ENCODE measurements around the gene PRKAR1B.

PRKAR1B gene

GRCh38 chr7:601595-602340 is 125.3 kb downstream of the PRKAR1B start:
- TF ChIP-seq, protein P1, sequence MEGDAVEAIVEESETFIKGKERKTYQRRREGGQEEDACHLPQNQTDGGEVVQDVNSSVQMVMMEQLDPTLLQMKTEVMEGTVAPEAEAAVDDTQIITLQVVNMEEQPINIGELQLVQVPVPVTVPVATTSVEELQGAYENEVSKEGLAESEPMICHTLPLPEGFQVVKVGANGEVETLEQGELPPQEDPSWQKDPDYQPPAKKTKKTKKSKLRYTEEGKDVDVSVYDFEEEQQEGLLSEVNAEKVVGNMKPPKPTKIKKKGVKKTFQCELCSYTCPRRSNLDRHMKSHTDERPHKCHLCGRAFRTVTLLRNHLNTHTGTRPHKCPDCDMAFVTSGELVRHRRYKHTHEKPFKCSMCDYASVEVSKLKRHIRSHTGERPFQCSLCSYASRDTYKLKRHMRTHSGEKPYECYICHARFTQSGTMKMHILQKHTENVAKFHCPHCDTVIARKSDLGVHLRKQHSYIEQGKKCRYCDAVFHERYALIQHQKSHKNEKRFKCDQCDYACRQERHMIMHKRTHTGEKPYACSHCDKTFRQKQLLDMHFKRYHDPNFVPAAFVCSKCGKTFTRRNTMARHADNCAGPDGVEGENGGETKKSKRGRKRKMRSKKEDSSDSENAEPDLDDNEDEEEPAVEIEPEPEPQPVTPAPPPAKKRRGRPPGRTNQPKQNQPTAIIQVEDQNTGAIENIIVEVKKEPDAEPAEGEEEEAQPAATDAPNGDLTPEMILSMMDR (conservative IDR thresholded peaks at IDR 0.05; ENCODE audit: low read depth, low read length) = no peak
- no peak overlapping the region for H3K4me3 ChIP-seq (ENCODE audit: low read length)
- DNase-seq (ENCODE audit: low read depth) = no peak

GRCh38 chr7:601036-601594 is 126.0 kb downstream of the PRKAR1B start:
- H3K4me3 ChIP-seq (ENCODE audit: low read length) = no peak overlapping the region
- no peak for DNase-seq (ENCODE audit: low read depth)
- TF ChIP-seq, protein P1 (conservative IDR thresholded peaks at IDR 0.05; ENCODE audit: low read depth, low read length) = no peak

DNA sequence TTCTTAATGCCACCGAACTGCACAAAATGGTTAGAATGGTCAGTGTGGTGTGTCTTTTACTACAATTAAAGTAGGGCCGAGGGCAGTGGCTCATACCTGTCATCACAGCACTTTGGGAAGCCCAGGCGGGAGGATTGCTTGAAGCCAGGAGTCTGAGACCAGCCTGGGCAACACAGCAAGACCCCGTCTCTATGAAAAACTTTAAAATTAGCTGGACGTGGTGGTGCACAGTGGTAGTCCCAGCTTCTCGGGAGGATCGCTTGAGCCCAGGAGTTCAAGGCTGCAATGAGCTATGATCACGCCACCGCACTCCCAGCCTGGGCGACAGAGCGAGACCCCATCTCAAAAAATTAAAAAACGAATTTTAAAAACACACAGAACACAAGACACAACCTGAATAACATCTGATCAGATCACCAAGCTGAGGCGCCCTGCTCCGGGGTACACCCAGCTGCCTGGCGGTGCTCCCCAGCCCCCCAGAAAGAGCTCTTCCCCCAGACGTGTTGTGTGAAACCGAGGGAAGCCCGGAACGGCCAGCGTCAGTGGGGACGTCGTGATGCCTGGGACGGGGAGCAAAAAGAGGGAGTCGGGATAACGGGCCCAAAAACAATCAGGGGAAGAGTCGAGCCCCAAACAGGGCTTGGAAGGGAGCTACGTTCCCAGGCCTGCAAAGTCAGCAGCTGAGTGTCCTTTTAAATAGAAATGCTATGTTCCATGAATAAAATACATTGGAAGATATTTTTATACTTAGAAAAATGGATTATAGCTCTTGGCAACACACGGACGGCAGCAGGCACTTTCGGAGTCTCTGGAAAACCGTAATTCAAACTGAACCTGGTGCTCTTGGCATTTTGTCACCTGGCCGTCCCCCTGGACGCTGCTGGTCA is 126.7 kb downstream of the PRKAR1B start:
- TF ChIP-seq, protein P1 (conservative IDR thresholded peaks at IDR 0.05; ENCODE audit: low read depth, low read length) = no peak
- no peak for DNase-seq (ENCODE audit: low read depth)
- no peak overlapping the region for H3K4me3 ChIP-seq (ENCODE audit: low read length)

DNA sequence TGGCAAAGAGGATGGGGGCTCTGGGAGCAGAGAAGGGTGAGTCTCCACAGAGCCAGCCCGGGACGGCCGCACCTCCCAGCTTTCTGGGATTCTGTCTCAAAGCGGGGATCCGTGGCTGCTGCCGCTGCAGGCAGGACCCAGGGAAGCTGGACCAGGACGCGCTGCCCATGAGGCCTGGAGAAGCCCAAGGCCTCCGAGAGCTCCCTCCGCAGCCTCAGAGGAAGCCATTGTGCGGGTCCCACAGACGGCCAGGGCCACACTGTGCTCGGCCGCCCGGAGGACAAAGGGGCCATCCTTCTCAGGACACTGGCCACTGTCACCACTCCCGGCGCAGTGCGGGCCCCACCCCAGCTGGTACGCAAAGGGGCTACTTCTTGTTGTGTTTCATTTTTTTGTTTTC is 128.2 kb downstream of the PRKAR1B start:
- TF ChIP-seq, protein P1 (conservative IDR thresholded peaks at IDR 0.05; ENCODE audit: low read depth, low read length) = no peak

DNA sequence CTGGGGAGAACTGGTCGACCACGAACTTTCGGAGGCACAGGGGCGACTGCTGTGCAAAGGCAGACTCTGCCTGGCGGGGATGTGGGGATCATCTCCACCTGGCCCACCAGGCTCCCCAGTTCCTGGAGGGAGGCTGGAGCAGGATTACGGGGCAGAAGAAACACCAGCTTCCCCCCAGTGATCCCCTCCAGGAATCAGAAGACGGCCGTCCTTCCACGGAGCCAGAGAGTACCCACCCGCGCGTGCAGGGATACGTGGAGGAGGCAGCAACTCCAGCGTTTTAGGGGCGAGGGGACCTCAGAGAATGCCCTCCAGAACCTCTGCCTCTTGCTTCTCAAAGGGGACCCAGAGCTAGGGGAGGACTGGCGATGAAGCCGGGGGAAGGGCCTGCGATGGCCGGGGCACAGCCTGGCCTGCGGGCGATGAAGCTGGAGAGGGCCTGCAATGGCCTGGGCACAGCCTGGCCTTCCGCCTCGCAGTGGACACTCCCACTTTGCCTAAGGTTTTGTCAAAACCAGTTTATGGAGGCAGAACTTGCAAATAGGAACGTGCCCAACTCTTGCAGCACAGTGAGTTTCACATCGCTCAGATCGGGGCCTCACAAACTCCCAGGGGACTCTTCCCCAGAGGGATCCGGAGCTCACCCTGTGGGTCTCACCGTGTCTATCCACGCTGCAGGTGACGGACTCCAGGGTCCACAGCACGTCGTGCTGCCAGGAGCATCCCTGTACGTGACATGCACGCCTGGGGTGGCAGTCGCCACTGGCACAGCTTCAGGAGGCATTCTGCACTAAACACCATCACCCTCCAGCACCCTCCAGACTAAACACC is 129.5 kb downstream of the PRKAR1B start:
- no peak overlapping the region for H3K4me3 ChIP-seq (ENCODE audit: low read length)
- TF ChIP-seq, protein P1 (conservative IDR thresholded peaks at IDR 0.05; ENCODE audit: low read depth, low read length) = no peak
- DNase-seq (ENCODE audit: low read depth) = no peak

More for the DNA sequence above, 128.2 kb downstream of the PRKAR1B start:
- H3K4me3 ChIP-seq (ENCODE audit: low read length) = no peak overlapping the region
- DNase-seq (ENCODE audit: low read depth) = no peak

- TF ChIP-seq, protein P1 (conservative IDR thresholded peaks at IDR 0.05; ENCODE audit: low read depth, low read length) = no peak
- no peak for DNase-seq (ENCODE audit: low read depth)
- no peak overlapping the region for H3K4me3 ChIP-seq (ENCODE audit: low read length)
Measured at GRCh38 chr7:596819-597182, 130.3 kb downstream of the PRKAR1B start.
